Measurements from ENCODE around the gene KCNJ6. TPM values are rescaled to one million over a fixed set of nuclear protein-coding genes. Genes with fewer than 3 reads are reported as not detected.

Gene KCNJ6
- total RNA-seq, 1 experiment from 2014 or later, result 0.05 TPM

DNA sequence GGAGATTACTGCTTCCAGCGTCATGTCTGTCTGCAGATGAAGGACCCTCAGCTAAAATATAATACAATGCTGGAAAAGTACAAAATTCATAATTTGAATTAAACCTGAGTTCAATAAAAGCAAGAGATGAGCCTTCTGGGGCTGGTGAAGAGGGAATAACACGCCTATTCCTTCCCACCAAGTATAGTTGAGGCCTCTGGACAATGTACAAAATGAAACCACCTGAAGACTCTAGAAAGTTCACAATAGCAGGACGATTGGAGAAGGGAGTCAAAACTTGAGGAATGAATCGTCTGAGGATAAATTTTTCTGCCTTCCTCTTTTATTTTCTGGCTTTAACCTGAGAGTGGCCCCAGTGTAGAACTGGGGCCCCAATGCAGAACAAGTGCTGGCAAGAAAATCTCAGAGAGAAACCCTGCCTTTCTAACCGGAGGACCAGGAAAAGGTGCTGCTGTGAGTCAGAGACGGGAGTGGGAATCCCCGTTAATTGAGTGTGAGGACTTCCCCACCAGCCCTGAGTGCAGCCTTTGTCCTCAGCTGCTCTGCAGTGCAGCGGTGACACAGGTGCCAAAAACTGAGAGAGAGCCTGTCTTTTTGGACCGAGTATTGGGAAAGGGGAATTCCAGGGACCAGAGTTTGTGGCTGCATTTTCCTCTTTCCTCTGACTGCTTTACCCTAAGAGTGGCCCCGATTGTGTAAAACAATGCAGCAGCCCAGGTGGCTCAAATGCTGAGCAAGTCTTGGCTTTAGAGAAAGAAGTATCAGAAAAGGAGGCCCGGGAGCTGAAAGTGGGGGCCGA, 284.7 kb downstream of the KCNJ6 start:
- no TSS peak for BruUV-seq (replicated peaks)
- peak; percentile 77 for DNase-seq
- Mint-ChIP-seq H3K9me3 (ENCODE audit: low read depth, unreplicated experiment) (peaks cover 3% of the 10 kb centered on the region), H3K4me1 (ENCODE audit: low read depth, unreplicated experiment) (peaks cover 34% of the 10 kb centered on the region), H3K27ac (ENCODE audit: unreplicated experiment) (peak overlapping the region; percentile 47), H3K27me3 (ENCODE audit: unreplicated experiment) (no peaks in the 10 kb centered on the region), H3K4me3 (ENCODE audit: low read depth, unreplicated experiment) (peak overlapping the region; percentile 28), H3K36me3 (ENCODE audit: insufficient read depth, unreplicated experiment) (no peaks in the 10 kb centered on the region)
- intact Hi-C loops (cut with micrococcal nuclease; ENCODE audit: unreplicated experiment), result no loop called here
- TF ChIP-seq, protein P1, sequence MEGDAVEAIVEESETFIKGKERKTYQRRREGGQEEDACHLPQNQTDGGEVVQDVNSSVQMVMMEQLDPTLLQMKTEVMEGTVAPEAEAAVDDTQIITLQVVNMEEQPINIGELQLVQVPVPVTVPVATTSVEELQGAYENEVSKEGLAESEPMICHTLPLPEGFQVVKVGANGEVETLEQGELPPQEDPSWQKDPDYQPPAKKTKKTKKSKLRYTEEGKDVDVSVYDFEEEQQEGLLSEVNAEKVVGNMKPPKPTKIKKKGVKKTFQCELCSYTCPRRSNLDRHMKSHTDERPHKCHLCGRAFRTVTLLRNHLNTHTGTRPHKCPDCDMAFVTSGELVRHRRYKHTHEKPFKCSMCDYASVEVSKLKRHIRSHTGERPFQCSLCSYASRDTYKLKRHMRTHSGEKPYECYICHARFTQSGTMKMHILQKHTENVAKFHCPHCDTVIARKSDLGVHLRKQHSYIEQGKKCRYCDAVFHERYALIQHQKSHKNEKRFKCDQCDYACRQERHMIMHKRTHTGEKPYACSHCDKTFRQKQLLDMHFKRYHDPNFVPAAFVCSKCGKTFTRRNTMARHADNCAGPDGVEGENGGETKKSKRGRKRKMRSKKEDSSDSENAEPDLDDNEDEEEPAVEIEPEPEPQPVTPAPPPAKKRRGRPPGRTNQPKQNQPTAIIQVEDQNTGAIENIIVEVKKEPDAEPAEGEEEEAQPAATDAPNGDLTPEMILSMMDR (IDR thresholded peaks at IDR 0.05; ENCODE audit: unreplicated experiment), result no peak
- CTCF ChIA-PET, result no interaction called here

DNA sequence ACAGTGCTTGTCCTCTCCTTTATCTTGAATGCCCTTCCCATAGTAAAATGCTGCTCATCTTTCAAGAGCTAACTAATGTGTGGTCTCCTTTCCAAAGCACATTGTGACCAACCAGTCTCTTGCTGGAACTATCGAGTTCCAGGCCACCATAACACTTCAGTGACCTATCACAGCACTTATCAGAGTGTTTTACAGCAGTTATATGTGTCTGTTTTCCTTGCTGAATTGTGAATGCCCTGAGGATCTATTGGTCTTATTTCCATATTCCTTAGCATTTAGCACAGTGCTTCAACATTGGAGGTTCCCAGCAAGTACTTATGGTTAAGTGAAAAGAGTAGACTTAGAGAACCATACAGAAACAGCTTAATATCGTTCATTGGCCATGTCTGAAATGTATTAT, 285.4 kb downstream of the KCNJ6 start:
- Mint-ChIP-seq H3K27ac (ENCODE audit: unreplicated experiment) (peak overlapping the region; percentile 47), H3K27me3 (ENCODE audit: unreplicated experiment) (no peaks in the 10 kb centered on the region), H3K9me3 (ENCODE audit: low read depth, unreplicated experiment) (peaks cover 3% of the 10 kb centered on the region), H3K4me3 (ENCODE audit: low read depth, unreplicated experiment) (no peak overlapping the region), H3K36me3 (ENCODE audit: insufficient read depth, unreplicated experiment) (no peaks in the 10 kb centered on the region), H3K4me1 (ENCODE audit: low read depth, unreplicated experiment) (peaks cover 28% of the 10 kb centered on the region)
- intact Hi-C loops (cut with micrococcal nuclease; ENCODE audit: unreplicated experiment), result no loop called here
- DNase-seq, result no peak
- TF ChIP-seq, protein P1 (IDR thresholded peaks at IDR 0.05; ENCODE audit: unreplicated experiment), result no peak
- no TSS peak for BruUV-seq (replicated peaks)
- CTCF ChIA-PET, result no interaction called here

- DNase-seq, result no peak
- no peak overlapping the region for H3K27ac Mint-ChIP-seq (ENCODE audit: unreplicated experiment)
- CTCF ChIA-PET, result no interaction called here
- peaks cover 27% of the 10 kb centered on the region for H3K4me1 Mint-ChIP-seq (ENCODE audit: low read depth, unreplicated experiment)
- peaks cover 3% of the 10 kb centered on the region for H3K9me3 Mint-ChIP-seq (ENCODE audit: low read depth, unreplicated experiment)
- BruUV-seq (replicated peaks), result no TSS peak
- no peaks in the 10 kb centered on the region for H3K27me3 Mint-ChIP-seq (ENCODE audit: unreplicated experiment)
- no peak overlapping the region for H3K4me3 Mint-ChIP-seq (ENCODE audit: low read depth, unreplicated experiment)
- intact Hi-C loops (cut with micrococcal nuclease; ENCODE audit: unreplicated experiment), result no loop called here
- TF ChIP-seq, protein P1 (IDR thresholded peaks at IDR 0.05; ENCODE audit: unreplicated experiment), result no peak
- H3K36me3 Mint-ChIP-seq (ENCODE audit: insufficient read depth, unreplicated experiment), result no peaks in the 10 kb centered on the region
Measured at GRCh38 chr21:37628362-37628761, 287.9 kb downstream of the KCNJ6 start.

GRCh38 chr21:37627561-37627960, 288.7 kb downstream of the KCNJ6 start:
- intact Hi-C loops (cut with micrococcal nuclease; ENCODE audit: unreplicated experiment), result no loop called here
- CTCF ChIA-PET, result interaction anchor here (2.1 kb wide), 1 partner anchor 63 kb away, joined by 5 read pairs; no protein-coding TSS in a partner anchor
- H3K27ac Mint-ChIP-seq (ENCODE audit: unreplicated experiment), result peak overlapping the region; percentile 77
- BruUV-seq (replicated peaks), result no TSS peak
- TF ChIP-seq, protein P1 (IDR thresholded peaks at IDR 0.05; ENCODE audit: unreplicated experiment), result no peak
- DNase-seq, result no peak
- H3K36me3 Mint-ChIP-seq (ENCODE audit: insufficient read depth, unreplicated experiment), result no peaks in the 10 kb centered on the region
- peaks cover 27% of the 10 kb centered on the region for H3K4me1 Mint-ChIP-seq (ENCODE audit: low read depth, unreplicated experiment)
- H3K9me3 Mint-ChIP-seq (ENCODE audit: low read depth, unreplicated experiment), result peaks cover 3% of the 10 kb centered on the region
- no peaks in the 10 kb centered on the region for H3K27me3 Mint-ChIP-seq (ENCODE audit: unreplicated experiment)
- H3K4me3 Mint-ChIP-seq (ENCODE audit: low read depth, unreplicated experiment), result no peak overlapping the region
